ENCODE results near the gene AGAP1.

Gene AGAP1

DNA sequence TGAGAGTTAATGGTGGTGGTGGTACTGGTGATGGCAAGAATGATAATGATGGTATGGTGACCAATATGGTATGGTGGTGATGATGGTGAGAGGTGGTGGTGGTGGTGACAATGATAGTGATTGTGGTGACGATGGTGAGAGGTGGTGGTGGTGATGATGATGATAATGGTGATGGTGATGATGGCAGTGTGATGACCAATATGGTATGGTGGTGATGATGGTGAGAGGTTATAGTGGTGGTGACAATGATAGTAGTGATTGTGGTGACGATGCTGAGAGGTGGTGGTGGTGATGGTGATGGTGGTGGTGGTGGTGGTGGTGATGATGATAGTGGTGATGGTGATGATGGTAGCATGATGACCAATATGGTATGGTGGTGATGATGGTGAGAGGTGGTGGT is 505.2 kb downstream of the AGAP1 start:
- DNase-seq (ENCODE audit: low read depth), result no peak

DNA sequence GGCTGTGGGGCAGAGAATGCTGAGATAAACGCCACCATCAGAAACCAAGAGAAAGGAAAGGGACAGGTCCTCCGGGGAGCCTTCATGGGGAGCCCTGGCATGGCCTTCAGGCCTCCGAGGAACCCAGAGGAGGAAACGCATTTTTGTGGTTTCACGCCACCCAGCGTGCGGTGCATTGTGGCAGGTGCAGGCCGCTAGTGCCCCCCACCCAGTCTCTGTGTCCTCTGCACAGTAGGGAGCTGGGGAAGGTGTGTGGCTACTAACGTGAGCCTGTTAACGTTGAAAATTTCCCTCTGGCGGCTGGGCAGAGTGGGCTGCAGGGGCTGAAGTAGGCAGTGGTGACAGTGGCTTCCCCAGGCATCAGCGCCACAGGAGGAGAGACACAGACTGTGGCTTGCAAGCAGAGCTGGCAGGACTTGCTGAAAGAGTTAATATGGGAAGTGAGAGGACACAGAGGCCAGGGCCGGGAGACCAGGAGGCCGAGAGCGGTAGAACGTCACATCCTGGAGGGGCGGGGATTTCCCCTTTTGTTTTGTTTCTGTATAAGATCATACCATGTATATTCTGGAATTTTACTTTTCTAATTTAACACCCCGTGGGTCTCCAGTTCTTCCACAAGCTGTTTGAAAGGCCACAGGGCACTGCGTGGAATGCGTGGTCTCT is 507.5 kb downstream of the AGAP1 start:
- DNase-seq (ENCODE audit: low read depth), result no peak

DNA sequence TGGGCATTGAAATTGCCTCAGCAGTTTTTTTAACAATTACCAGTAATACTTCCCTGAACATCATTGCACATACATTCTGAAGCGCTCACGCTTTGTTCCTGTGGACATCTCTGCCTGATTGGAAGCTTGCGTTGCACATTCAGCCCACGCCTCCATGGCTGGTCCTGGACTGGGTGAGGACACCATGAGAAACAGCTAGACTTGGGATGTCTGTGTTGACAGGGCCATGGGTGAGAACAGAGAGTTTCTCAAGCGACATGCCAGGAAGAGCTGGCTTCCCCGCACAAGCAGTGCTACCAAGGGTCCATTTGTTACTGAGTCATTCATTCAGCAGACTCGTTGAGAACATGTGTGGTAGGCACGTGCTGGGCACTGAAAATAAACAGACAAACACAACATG is 508.0 kb downstream of the AGAP1 start:
- no peak for DNase-seq (ENCODE audit: low read depth)

DNA sequence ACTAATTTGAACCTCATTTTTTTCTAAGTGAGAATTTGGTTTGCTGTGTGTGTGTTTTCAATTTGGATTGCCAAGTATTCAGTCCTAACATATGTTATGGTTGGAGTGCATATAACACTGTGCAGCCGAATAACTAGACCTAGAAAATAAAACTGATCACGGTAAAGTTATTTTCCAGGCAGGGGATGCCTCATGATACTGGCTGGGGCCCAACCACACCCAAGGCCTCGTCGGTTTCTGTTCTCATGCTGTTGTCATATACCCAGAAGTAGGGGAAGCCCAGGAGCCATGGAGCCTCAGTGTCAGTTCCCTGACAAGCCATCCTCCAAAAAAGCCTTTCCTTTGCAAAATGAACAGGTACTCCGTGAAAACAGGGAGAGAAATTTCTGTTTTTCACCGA is 514.2 kb downstream of the AGAP1 start:
- no peak for DNase-seq (ENCODE audit: low read depth)

DNA sequence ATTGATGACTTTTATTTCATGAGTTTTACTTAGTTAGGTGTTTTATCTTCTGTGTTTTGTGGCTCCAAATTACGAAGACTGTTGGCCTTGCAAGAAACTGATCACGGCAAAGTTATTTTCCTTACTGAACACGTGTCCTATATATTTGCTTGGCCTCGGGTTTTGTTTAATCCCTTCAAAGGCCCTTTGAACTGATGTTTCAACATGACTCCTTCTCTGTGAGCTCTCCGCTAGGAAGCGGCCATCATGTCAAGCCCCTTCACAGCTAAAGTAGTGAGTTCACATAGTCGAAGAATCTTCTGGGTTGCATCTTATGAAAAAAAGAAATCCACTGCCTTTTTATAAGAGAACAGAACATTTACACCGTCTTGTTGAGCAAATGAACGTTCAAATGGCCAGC is 515.0 kb downstream of the AGAP1 start:
- DNase-seq (ENCODE audit: low read depth), result no peak

DNA sequence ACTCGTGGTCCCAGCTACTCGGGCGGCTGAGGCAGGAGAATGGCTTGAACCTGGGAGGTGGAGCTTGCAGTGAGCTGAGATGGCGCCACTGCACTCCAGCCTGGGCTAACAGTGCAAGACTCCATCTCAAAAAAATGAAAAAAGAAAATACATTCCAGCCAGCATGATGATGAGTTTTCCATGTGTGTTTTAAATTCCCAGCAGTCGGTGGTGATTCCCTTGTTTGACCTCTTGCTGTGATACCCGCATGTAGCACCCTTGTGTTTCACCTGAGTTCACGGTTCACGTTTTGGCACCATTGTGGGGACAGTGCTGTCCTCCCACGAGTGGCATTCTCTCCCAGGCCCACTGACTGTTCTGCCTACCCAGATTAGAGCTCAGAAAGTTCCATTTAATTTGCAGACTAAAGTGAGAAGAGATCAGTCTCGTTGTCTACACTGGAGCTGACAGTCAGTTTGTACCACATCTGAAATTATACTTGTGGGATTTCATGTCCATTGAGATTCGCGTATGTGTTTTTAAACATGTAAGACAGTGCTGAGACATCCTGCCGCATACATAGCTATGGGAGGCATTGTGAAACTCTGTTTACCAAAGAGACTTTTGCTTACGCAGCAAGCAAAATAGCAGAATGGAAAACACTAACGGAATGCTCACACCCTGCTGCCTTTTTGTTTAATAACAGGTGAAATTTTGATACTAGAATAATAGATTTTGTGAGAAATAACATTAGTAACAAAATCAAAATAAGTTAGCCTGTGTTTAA is 517.3 kb downstream of the AGAP1 start:
- no peak for DNase-seq (ENCODE audit: low read depth)

DNA sequence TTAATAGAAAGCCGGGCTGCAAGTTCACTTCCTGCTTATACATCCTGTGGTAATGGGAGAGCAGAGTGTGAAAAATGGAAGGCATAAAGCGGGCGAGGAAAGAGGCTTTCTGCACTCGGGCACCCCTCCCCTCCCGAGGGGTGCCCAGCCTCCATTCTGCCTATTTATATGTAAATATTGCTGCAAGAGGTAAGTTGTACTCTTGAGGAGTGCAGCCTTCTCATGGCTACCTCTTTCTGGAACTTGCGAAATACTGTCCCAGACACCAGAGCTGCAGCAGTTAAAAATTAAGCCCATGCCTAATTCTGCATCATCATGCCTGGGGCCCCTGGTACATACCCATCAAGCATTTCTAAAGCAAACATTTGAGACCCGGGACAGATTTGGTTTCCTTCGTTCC is 518.3 kb downstream of the AGAP1 start:
- DNase-seq (ENCODE audit: low read depth), result no peak

DNA sequence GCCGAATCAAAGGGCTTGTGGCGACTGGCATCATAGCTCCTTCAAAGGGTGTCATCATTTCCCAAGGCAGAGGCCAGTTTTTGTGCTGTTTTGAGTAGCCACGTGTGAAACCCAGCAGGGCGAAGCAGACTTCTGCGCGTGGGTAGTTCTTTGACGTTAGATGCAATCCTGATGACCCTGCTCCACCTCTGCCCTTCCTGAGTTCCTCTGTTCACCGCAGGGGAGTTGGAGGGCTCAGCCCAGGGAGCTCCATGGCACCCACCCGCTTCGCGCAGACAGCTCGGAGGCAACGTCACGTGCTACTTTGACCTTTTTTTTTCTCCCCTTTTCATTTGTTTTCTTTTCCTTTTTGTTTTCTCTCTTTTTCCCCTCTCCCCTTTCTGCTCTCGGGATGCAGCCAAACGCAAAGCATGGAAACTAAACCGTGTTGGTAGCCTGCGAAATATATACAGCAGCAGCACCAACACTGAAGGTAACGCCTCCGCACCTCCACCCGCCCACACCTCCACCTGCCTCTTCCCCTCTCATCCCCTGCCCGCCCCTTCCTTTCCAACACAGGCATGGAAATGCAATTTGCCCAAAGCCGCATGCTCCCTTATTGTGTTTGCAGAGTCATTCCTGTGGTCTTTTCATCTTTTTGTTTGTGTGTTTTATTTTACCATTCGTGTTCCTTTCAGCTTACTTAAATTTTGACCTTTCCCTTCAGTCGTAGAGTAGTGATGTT is 520.7 kb downstream of the AGAP1 start:
- DNase-seq (ENCODE audit: low read depth), result no peak

DNA sequence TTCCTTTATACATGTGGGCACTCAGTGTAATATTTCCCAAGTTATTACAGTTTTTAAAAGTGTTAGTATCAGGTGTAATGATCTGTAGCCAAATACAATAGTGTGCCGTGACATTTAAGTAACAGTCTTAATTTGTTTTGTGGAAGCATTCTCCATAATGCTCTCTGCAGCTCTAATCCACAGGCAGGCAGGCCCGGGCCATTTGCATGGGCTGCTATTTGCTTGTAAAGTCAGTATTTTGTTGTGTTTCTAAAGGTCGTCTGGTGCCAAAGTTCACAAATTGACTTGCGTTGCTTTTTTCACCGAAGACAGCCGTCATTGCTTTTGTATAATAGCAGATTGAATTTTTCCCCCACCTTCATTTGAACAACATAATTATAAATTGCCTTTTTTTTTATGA is 521.3 kb downstream of the AGAP1 start:
- no peak for DNase-seq (ENCODE audit: low read depth)

DNA sequence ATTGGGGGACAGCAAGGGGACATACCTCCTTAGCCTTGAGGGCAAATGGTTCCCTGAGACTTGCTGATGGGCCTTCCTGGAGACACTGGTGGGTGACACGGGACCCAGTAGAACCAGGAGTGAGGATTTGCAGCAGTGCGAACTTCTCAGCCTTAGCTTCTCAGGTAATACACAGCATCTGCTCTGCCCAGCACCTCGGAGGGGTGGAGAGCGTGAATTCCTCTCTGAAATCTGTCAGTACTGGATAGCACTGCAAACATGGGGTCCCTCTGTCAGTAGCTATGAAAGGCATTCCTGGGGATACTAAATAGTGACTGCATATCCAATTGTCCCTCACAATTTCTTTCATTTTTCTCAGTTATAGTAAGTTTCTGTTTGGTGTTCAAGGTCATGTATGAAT is 522.7 kb downstream of the AGAP1 start:
- no peak for DNase-seq (ENCODE audit: low read depth)

DNA sequence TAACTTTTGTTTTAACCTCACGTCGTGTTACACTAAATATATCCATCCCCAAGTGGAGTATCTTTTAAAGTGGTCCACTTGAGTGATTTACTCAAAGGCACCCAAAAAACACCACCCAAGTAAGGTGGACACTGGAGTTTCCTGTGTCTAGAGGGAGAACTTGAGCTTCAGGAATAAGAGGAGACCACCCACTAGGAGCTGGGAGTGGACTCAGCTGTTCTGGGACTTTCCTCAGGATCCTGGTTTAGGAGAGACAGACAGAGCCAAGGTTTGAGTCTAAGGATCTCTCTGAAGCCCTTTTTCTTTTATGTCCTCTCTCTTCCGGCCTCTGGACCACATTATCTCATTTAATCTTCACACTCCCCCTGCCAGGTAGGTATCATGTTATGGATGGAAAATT is 523.6 kb downstream of the AGAP1 start:
- no peak for DNase-seq (ENCODE audit: low read depth)

DNA sequence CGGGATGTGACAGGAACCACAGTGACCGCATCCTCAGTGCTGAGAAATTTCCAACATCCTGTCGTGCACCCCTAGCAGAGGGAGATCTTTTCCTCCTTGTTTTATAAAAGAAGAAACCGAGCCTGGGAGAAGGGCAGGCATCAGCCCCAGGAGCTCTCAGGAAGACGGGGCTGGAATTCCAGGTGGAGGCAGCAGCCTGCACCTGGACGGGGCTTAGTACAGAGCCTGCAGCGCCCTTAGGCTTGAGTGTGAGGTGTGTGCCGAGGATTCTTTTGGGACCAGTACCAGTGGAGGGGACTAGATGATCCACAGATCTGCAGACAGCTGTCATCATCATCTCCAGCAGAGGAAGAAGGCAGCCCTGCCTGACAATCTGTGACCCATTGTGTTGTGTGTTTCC is 525.6 kb downstream of the AGAP1 start:
- no peak for DNase-seq (ENCODE audit: low read depth)

DNA sequence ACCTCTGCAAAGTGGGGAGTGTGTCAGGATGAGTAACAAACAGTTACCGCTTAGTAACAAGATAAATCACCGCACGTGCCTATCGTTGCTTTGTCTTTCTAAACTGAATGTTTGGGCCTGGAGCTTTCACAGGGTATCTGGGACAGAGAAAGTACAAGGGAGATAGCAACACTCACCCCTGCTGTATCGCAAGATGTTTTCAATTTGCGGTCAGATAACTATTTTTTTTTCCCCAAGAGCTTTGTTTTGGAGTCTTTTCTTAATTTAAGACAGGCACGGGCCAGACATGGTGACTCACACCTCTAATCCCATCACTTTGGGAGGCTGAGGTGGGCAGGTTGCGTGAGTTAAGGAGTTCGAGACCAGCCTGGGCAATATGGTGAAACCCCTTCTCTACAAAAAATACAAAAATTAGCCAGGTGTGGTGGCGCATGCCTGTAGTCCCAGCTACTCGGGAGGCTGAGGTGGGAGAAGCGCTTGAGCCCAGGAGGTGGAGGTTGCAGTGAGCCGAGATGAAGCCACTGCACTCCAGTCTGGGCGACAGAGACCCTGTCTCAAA is 527.7 kb downstream of the AGAP1 start:
- DNase-seq (ENCODE audit: low read depth), result no peak

DNA sequence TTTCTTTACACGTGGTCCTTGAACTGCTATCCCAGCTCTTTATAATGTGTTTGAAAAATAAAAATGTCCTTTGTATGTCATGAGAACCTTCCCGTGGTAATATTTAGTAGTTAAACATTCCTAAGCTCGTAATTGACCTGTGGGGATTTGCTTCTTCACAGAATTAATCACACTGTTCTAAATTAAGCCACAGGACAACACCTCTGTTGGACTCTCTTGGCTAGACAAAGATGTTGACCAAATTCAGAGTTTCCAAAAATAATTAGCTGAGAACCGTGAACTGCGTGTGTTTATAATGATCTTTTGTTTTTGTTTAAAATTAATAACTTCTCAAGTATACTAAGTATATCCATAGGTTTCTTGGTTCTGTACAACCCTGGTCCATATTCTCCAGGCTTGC is 528.3 kb downstream of the AGAP1 start:
- no peak for DNase-seq (ENCODE audit: low read depth)

DNA sequence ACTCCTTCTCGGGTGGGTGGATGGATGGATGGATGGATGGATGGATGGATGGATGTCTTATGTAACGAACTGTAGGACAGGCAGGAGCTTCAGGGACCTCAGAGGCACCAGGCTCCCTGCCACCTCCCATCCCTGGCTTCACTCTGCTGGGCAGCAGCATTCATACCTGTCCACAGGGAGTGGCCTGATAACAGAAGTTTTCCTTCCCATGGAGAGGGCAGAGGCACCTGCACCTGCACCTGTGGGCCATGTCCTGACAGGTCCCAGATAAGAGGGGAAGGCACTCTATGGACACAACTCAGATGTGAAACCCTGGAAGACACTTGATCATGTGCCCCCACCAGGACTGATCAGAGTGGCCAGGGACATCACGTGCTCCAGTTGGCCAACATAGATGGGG is 532.0 kb downstream of the AGAP1 start:
- DNase-seq (ENCODE audit: low read depth), result no peak

DNA sequence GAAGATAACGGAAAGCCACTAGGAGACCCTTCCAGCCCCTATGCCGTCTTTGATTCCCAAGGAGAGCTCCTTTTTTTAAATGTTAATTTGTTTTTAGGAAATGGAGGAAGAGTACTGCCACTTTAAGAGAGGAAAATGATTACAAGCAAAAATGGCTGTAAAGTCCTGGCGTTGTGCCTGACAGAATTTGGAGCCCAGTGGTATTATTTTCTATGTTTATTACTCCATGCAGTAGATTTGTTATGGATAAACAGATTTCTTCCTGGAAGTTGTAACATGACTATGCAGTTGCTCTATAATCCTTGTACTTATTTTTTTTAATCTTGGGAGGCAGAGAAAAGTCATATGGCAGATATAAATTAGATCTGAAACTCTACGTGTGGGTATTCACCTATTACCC is 533.0 kb downstream of the AGAP1 start:
- no peak for DNase-seq (ENCODE audit: low read depth)

DNA sequence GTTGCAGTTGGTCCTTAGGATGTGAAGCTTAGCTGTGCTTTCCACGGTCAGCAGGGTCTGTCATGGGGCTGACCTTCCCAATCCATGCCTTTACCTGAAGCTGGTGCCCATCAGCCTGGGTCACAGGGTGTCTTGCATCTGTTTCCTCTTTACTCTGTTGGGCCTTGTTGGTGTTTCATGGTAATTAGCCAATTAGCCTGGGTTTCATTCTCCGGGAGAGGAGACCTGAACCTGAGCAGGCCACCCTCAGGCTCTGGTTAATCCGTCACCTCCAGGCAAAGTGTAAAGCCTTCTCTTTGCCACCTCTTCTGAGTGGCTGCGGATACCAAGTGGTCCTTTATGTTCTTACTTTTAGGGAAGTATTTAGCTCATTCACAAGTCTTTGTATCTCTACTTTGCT is 534.2 kb downstream of the AGAP1 start:
- DNase-seq (ENCODE audit: low read depth), result no peak

DNA sequence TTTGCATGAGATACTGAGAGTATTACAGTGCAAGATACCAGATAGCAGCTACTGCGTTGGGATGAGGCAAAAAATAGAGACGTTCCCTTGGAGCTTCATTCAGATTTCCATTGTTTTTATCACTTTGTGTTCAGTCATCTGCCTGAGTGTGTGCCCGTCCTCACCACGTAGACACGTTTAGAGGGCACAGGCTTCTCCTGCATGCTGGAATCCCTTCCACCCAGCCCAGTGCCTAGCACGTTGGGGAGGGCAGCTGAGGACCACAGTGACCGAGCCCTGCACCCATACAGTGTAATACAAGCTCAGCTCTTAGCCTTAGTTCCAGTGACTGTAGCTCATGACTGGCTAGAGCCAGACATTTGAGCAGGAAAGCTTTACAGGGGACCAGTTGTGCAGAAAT is 539.6 kb downstream of the AGAP1 start:
- DNase-seq (ENCODE audit: low read depth), result no peak

DNA sequence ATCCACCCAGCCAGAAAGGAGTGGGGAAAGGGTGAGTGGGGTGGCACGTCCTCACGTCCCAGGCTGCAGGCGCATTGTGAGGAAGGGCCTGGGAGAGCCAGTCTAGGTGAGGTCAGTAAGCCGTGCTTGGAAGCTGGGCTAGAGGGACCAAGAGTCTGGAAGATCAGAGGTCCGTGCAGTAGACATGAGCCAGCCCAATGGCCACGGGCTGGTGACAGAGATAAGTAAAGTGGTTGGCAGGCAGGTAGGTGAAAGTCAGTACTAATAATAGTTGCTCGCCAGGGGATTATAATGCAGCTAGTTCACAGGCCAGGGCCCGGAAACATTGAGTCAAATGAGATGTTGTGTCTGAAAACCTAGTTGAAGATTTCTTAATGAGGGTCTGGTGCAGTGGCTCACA is 541.1 kb downstream of the AGAP1 start:
- DNase-seq (ENCODE audit: low read depth), result no peak

DNA sequence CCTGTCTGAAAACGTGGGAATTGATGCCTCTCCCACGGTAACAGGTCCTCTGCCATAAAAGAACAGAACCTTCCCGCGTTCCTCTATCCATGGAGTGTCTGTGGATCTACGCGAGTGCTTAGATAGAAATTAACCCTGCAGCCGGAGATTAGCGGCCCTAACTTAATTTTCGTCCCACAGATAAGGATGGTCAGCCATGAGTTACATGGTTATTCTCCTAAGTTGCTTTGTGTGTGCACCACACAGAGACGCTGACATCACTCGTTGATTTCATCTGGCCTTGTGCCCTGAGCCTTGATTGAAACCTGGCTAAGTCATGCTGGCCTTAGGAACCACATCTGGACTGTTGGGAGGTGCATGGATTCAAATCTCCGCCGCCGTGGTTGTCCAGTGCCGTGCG is 542.2 kb downstream of the AGAP1 start:
- DNase-seq (ENCODE audit: low read depth), result no peak

DNA sequence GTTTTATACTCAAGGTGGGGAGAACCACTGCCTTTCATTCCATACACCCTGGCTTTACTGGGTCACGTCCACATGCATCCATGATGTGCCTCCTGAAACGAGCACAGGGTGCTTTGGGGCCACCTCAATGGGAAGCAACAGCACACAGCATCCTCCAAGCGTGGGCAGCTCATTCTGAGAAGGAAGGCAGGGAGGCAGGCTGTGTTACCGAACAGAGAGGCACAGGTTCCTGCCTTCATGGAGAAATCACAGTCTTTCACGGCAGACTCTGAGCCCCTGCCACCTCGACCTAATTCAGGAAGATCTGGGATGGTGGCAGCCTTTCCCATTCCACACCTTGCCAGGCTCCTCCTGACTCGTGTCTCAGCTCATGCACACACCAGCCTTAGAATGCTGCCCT is 544.3 kb downstream of the AGAP1 start:
- DNase-seq (ENCODE audit: low read depth), result no peak

DNA sequence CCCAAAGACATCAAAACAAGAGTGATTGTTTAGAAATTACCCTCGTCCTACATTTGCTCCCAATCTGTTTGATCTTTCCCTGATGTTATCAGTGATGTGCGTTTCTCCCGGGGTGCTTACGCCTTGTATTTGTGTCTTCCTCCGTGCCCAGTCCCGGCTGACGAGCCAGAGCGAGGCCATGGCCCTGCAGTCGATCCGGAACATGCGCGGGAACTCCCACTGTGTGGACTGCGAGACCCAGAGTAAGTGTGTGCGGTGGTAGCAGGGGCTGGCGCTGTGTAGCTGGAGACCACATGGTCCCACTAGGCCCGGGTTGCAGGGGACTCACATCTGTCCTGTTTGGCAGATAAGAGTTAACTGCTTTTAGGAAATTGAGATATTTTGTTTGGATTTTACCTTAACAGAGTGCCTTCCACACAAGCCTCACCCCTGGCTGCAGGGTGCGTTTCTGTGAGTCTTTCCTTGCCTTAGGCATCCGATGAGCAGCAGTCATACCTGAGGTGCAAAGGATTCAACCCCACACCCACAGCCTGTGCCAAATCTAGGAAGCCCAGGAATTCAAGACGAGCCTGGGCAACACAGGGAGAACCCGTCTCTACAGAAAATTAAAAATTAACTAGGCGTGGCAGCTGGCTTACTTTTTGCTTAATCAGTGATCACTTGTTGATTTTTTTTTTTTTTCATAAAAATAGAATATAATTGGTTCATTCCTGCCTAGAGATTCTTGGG is 546.9 kb downstream of the AGAP1 start:
- DNase-seq (ENCODE audit: low read depth), result no peak
